Measurements from ENCODE around the gene XYLT1.

DNA sequence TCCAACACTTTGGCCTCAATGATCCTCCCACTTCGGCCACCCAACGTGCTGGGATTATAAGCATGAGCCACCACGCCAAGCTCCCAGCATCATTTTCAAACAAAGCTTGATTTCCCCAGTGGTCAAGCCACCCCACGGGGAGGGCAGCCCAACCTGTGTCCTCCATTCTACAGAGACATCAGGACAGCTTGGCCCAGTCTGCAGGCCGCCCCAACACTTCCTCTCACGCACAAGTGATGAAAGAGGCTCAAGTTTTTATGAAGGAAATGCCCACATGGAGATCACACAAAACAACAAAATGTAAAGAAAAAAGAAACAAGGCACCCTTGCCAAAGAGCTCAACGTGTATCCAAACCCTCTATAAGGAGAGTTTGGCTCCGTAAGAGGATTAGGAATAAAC, 112.4 kb downstream of the XYLT1 start:
- TF ChIP-seq POLR2AphosphoS5 (IDR thresholded peaks at IDR 0.05; ENCODE audit: low read depth, low read length) (no peak), POLR2A (IDR thresholded peaks at IDR 0.05; ENCODE audit: low read depth, low read length) (no peak), SPI1 (IDR thresholded peaks at IDR 0.05; ENCODE audit: low read depth, low read length) (no peak), TAF1 (IDR thresholded peaks at IDR 0.05; ENCODE audit: low read depth, low read length) (no peak), PAX5 (IDR thresholded peaks at IDR 0.05; ENCODE audit: insufficient read depth, low read length, severe bottlenecking) (no peak)
